HEK293T (cell line): Measurements from ENCODE around the gene PITX1.

Source experiments
- HDGF ChIP-seq: fragments of 450-650 bp; IDR thresholded peaks from 2 replicates; pipeline ENCODE4 v1.6.1; 2017; ENCODE audit warnings: antibody characterized with exemption, borderline replicate concordance
- SP1 ChIP-seq: fragments of 450-650 bp; IDR thresholded peaks from 2 replicates; pipeline ENCODE4 v1.6.1; 2017
- SUZ12 ChIP-seq: fragments of 450-650 bp; IDR thresholded peaks from 2 replicates; pipeline ENCODE4 v1.6.1; 2016; ENCODE audit warnings: mild to moderate bottlenecking

GRCh38 chr5:135009736-135010501, 24.1 kb downstream of the PITX1 start:
- TF ChIP-seq SP1 (no peak), HDGF (no peak), SUZ12 (no peak)
